Vagina (tissue), 2 donors: ENCODE results near the gene INTS7.

Experiments used
- CTCF ChIP-seq, 3 experiments: fragments of 450-650 bp in 2 of 3; fragments of 200-600 bp in 1 of 3; sonication (generic) in 1 of 3; IDR thresholded peaks; one replicate each; pipeline ENCODE4 v1.5.1; 2017 to 2019; ENCODE audit warnings: antibody characterized with exemption in 3 of 3, mild to moderate bottlenecking in 2 of 3, moderate library complexity in 2 of 3
- POLR2A ChIP-seq, 2 donors: fragments of 450-650 bp; IDR thresholded peaks; one replicate each; pipeline ENCODE4 v1.6.1; 2017; ENCODE audit warnings: antibody characterized with exemption in 2 of 2, mild to moderate bottlenecking in 2 of 2, moderate library complexity in 2 of 2

DNA sequence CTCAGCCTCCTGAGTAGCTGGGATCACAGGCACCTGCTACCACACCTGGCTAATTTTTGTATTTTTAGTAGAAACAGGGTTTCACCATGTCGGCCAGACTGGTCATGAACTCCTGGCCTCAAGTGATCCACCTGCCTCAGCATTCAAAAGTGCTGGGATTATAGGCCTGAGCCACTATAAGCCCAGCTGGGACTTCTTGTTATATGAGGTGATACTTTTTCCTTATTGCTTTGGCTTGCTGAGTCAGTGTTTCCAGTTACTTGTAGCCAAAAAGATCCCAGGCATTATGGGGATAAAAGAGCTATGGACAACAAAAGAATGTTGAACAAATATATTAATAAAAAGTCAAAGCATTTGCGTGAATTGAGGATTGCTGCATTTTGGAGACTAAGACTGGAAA, 134.9 kb downstream of the INTS7 start:
- TF ChIP-seq CTCF (IDR thresholded peaks at IDR 0.05) (no peak), POLR2A (IDR thresholded peaks at IDR 0.05) (no peak)
